Pancreas (tissue), 10 donors: ENCODE data around the gene TNNI3. TPM values are rescaled to one million over a fixed set of nuclear protein-coding genes. Genes with fewer than 3 reads are reported as not detected.

Source experiments
- ATAC-seq, 4 donors: fragments of 200-7000 bp; cut with Tn5 transposase; one replicate each; pipeline versions ENCODE4 v1.8.0 to v1.9.1; 2020; ENCODE audit warnings: mild to moderate bottlenecking in 4 of 4, moderate library complexity in 4 of 4
- DNase-seq, 6 donors: peaks; one replicate each; pipeline ENCODE4 v3.0.0-alpha.2; 2020
- FAIRE-seq: peaks from 2 replicates; lab custom pipeline; 2012; peaks lifted over from hg19 to GRCh38; lab: Jason Lieb, UNC
- H3K27ac ChIP-seq, 4 donors: fragments of 200-600 bp; sonication (generic); 1 replicate in 3 of 4; 2 replicates in 1 of 4; pipeline versions ENCODE4 v1.5.0 to v1.8.0; 2020
- H3K27me3 ChIP-seq, 4 donors: fragments of 200-600 bp; one replicate each; pipeline ENCODE4 v1.8.0; 2021
- H3K36me3 ChIP-seq, 3 donors: fragments of 200-600 bp; sonication (generic) in 1 of 3; one replicate each; pipeline versions ENCODE4 v1.5.0 to v1.8.0; 2020 to 2021
- H3K4me1 ChIP-seq, 3 donors: fragments of 200-600 bp; one replicate each; pipeline ENCODE4 v1.8.0; 2021
- H3K4me3 ChIP-seq, 4 donors: fragments of 200-600 bp; sonication (generic) in 2 of 4; one replicate each; pipeline versions ENCODE4 v1.5.0 to v1.8.0; 2020 to 2021
- H3K9me3 ChIP-seq, 4 donors: fragments of 200-600 bp; one replicate each; pipeline ENCODE4 v1.8.0; 2021
- CTCF ChIP-seq, 4 donors: fragments of 200-600 bp; sonication (generic) in 3 of 4; IDR thresholded peaks; one replicate each; pipeline versions ENCODE4 v1.5.0 to v1.8.0; 2021; ENCODE audit warnings: antibody characterized with exemption in 4 of 4
- WGBS, 2 donors: extraction: QIAGEN DNeasy Blood & Tissue Kit; methylation state at CpG; one replicate each; pipeline ENCODE4 v1.1.7; 2013; 5-methylcytosine and 5-hydroxymethylcytosine counted together
- intact Hi-C, 3 donors: fragments of 100-400 bp; cut with DNase I; formaldehyde crosslinking; loops; one replicate each; pipeline versions ENCODE4 v1.11.1 to v1.14.2; 2022
- microRNA-seq, 2 donors: library from miRNA; unstranded; fragments of <30 nt; microRNA quantifications; one replicate each; pipeline versions ENCODE4 to v1.1.0, GENCODE V29; 2019 to 2020
- polyA plus RNA-seq, 2 donors: library from polyadenylated mRNA; stranded (reverse); fragments of 200-250 nt; gene quantifications; one replicate each; pipeline ENCODE4 v1.2.3, GENCODE V29; 2013
- total RNA-seq, 6 donors: library from RNA; stranded (reverse); fragmentation: NEBNext Ultra II Directional in 4 of 6; extraction: Animal tissue kit (Norgen Biotek cat#: 25700) in 4 of 6; gene quantifications; one replicate each; pipeline versions ENCODE4 v1.2.1 to v1.2.4, GENCODE V29; 2021 to 2023
- donor health status: healthy with polysubstance abuse.
- donor health status: DM: no; HTN: no; CAD: no; lungs with moderate emphysema.
- donor health status: DM: no; HTN: no; CAD: no.
- donor health status: control.
- donor health status: control.
- donor health status: Bipolar disorder and iron deficiency.
- donor health status: DM: yes; HTN: yes; CAD: no.
- donor health status: DM: no; HTN: no; CAD: no.
- donor health status: DM: no; HTN: no; CAD: no.
- donor health status: DM: yes; HTN: yes; CAD: no.

TNNI3 gene
- total and polyA plus RNA-seq, 8 donors, result 0.66 to 4.1 (median 2.5) TPM; not detected in 4

GRCh38 chr19:55105237-55105636 is 52.3 kb downstream of the TNNI3 start:
- Histone ChIP-seq H3K36me3 (peaks cover 0 to 6% (median 4%) of the 10 kb centered on the region in 3 donors), H3K27ac (no peak overlapping the region), H3K9me3 (no peaks in the 10 kb centered on the region), H3K27me3 (no peaks in the 10 kb centered on the region), H3K4me3 (no peak overlapping the region), H3K4me1 (no peaks in the 10 kb centered on the region)
- no peak for TF ChIP-seq CTCF (IDR thresholded peaks at IDR 0.05)
- DNase-seq (no peak), FAIRE-seq (no peak), ATAC-seq (no peak)
- intact Hi-C loops, result no loop called here
- 90 to 92% methylated on average over 2 of the region's 2 CpGs for WGBS, 2 donors

DNA sequence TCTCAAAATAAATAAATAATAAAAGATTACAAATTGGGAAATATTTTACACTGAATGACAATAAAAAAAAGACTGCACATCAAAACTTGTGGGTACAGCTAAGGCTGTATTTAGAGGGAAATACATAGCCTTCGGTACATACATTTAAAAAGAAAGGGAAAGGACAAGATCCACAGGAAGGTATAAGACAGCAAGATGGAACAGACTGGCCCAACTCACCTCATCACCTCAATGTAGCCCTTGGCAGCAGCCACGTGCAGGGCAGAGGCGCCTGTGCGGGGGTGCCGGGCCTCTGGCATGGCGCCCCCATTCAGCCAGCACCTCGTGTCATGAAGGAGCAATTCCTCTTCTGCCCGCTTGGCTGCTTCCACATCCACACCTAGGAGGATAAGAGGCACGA is 54.3 kb downstream of the TNNI3 start:
- no peaks in the 10 kb centered on the region for H3K9me3 ChIP-seq
- no peak overlapping the region for H3K4me3 ChIP-seq
- 98 to 99% methylated on average over 9 of the region's 9 CpGs for whole genome bisulfite sequencing, 2 donors
- FAIRE-seq (no peak), DNase-seq (peak in 1 of 6 donors; percentile 20), ATAC-seq (no peak)
- no peak for TF ChIP-seq CTCF (IDR thresholded peaks at IDR 0.05)
- peaks cover 0 to 6% (median 4%) of the 10 kb centered on the region in 3 donors for H3K36me3 ChIP-seq
- intact Hi-C loops, result no loop called here
- H3K4me1 ChIP-seq, result no peaks in the 10 kb centered on the region
- H3K27ac ChIP-seq, result no peak overlapping the region
- no peaks in the 10 kb centered on the region for H3K27me3 ChIP-seq

Small RNA genes within 50 kb of the gene (microRNA-seq; reads per million reads assigned to microRNA genes)
- 0 reads per million in 2 donors for gene MIR7975

Other genes starting within 250 kb of the TNNI3 start
- under 1 TPM in 1 of 6 donors, not detected in 5; 0.06 TPM for gene NLRP7, start 210.2 kb downstream of the TNNI3 start, total RNA-seq
- not detected for gene NLRP7, start 210.2 kb downstream of the TNNI3 start, polyA plus RNA-seq
- 1 to 10 TPM; 1.6 to 7.3 (median 4.4) TPM for gene NLRP2, start 191.4 kb downstream of the TNNI3 start, total RNA-seq
- 10 to 100 TPM in 1 of 2 donors, under 1 TPM in 1; 0.34 to 17.5 TPM for gene NLRP2, start 191.4 kb downstream of the TNNI3 start, polyA plus RNA-seq
- under 1 TPM in 5 of 6 donors, not detected in 1; 0.09 to 0.25 (median 0.24) TPM for gene GP6, start 119.5 kb downstream of the TNNI3 start, total RNA-seq
- gene GP6, start 119.5 kb downstream of the TNNI3 start, polyA plus RNA-seq, result under 1 TPM in 1 of 2 donors, not detected in 1; 0.31 TPM
- 10 to 100 TPM; 10.9 to 27.1 (median 14.2) TPM for gene RDH13, start 94.6 kb downstream of the TNNI3 start, total RNA-seq
- gene RDH13, start 94.6 kb downstream of the TNNI3 start, polyA plus RNA-seq, result 10 to 100 TPM; 22.0 to 26.6 TPM
- 10 to 100 TPM; 10.2 to 32.0 (median 16.0) TPM for gene EPS8L1, start 81.9 kb downstream of the TNNI3 start, total RNA-seq
- gene EPS8L1, start 81.9 kb downstream of the TNNI3 start, polyA plus RNA-seq, result 100 to 1,000 TPM; 152 to 279 TPM
- gene PPP1R12C, start 40.1 kb downstream of the TNNI3 start, total RNA-seq, result 10 to 100 TPM; 37.1 to 61.5 (median 50.9) TPM
- gene PPP1R12C, start 40.1 kb downstream of the TNNI3 start, polyA plus RNA-seq, result 100 to 1,000 TPM; 174 to 266 TPM
- under 1 TPM in 1 of 6 donors, not detected in 5; 0.54 TPM for gene TNNT1, start 8.5 kb downstream of the TNNI3 start, total RNA-seq
- 1 to 10 TPM in 1 of 2 donors, not detected in 1; 4.0 TPM for gene TNNT1, start 8.5 kb downstream of the TNNI3 start, polyA plus RNA-seq
- gene DNAAF3, start 8.9 kb upstream of the TNNI3 start, total RNA-seq, result 1 to 10 TPM; 1.2 to 3.2 (median 2.5) TPM
- 1 to 10 TPM; 3.0 to 3.3 TPM for gene DNAAF3, start 8.9 kb upstream of the TNNI3 start, polyA plus RNA-seq
- gene SYT5, start 22.6 kb upstream of the TNNI3 start, total RNA-seq, result 1 to 10 TPM in 5 of 6 donors, under 1 TPM in 1; 0.88 to 3.7 (median 1.7) TPM
- 10 to 100 TPM; 10.6 to 41.1 TPM for gene SYT5, start 22.6 kb upstream of the TNNI3 start, polyA plus RNA-seq
- gene PTPRH, start 51.8 kb upstream of the TNNI3 start, total RNA-seq, result 10 to 100 TPM in 2 of 6 donors, 1 to 10 TPM in 4; 5.1 to 15.3 (median 8.8) TPM
- 1 to 10 TPM; 5.8 to 8.0 TPM for gene PTPRH, start 51.8 kb upstream of the TNNI3 start, polyA plus RNA-seq
- gene TMEM86B, start 71.0 kb upstream of the TNNI3 start, total RNA-seq, result 1 to 10 TPM; 1.0 to 1.8 (median 1.5) TPM
- 10 to 100 TPM; 14.4 to 27.3 TPM for gene TMEM86B, start 71.0 kb upstream of the TNNI3 start, polyA plus RNA-seq
- 10 to 100 TPM; 15.3 to 31.4 (median 18.9) TPM for gene PPP6R1, start 101.3 kb upstream of the TNNI3 start, total RNA-seq
- 10 to 100 TPM; 27.0 to 33.1 TPM for gene PPP6R1, start 101.3 kb upstream of the TNNI3 start, polyA plus RNA-seq
- gene HSPBP1, start 122.4 kb upstream of the TNNI3 start, total RNA-seq, result 10 to 100 TPM in 4 of 6 donors, 1 to 10 TPM in 2; 7.0 to 16.6 (median 12.3) TPM
- gene HSPBP1, start 122.4 kb upstream of the TNNI3 start, polyA plus RNA-seq, result 10 to 100 TPM; 26.4 to 29.5 TPM
- 1 to 10 TPM in 3 of 6 donors, under 1 TPM in 3; 0.46 to 2.5 (median 1.1) TPM for gene BRSK1, start 126.3 kb upstream of the TNNI3 start, total RNA-seq
- gene BRSK1, start 126.3 kb upstream of the TNNI3 start, polyA plus RNA-seq, result 1 to 10 TPM; 4.8 to 9.2 TPM
- 1 to 10 TPM in 1 of 6 donors, under 1 TPM in 2, not detected in 3; 0.32 to 1.3 (median 0.83) TPM for gene TMEM150B, start 167.6 kb upstream of the TNNI3 start, total RNA-seq
- gene TMEM150B, start 167.6 kb upstream of the TNNI3 start, polyA plus RNA-seq, result under 1 TPM in 1 of 2 donors, not detected in 1; 0.14 TPM
- gene KMT5C, start 182.1 kb upstream of the TNNI3 start, total RNA-seq, result 10 to 100 TPM in 2 of 6 donors, 1 to 10 TPM in 4; 4.3 to 12.6 (median 6.9) TPM
- 10 to 100 TPM; 22.3 to 27.4 TPM for gene KMT5C, start 182.1 kb upstream of the TNNI3 start, polyA plus RNA-seq
- under 1 TPM in 1 of 6 donors, not detected in 5; 0.62 TPM for gene COX6B2, start 197.0 kb upstream of the TNNI3 start, total RNA-seq
- gene COX6B2, start 197.0 kb upstream of the TNNI3 start, polyA plus RNA-seq, result under 1 TPM; 0.28 to 0.42 TPM
- gene GARIN5B, start 205.5 kb upstream of the TNNI3 start, total RNA-seq, result not detected
- not detected for gene GARIN5B, start 205.5 kb upstream of the TNNI3 start, polyA plus RNA-seq
- under 1 TPM in 3 of 6 donors, not detected in 3; 0.20 to 0.41 (median 0.37) TPM for gene IL11, start 212.7 kb upstream of the TNNI3 start, total RNA-seq
- gene IL11, start 212.7 kb upstream of the TNNI3 start, polyA plus RNA-seq, result under 1 TPM; 0.16 to 0.19 TPM
- gene TMEM190, start 219.1 kb upstream of the TNNI3 start, total RNA-seq, result not detected
- under 1 TPM in 1 of 2 donors, not detected in 1; 0.45 TPM for gene TMEM190, start 219.1 kb upstream of the TNNI3 start, polyA plus RNA-seq
- gene TMEM238, start 226.6 kb upstream of the TNNI3 start, total RNA-seq, result 10 to 100 TPM; 14.7 to 32.7 (median 21.3) TPM
- under 1 TPM; 0.42 TPM for gene TMEM238, start 226.6 kb upstream of the TNNI3 start, polyA plus RNA-seq
- gene RPL28, start 228.2 kb upstream of the TNNI3 start, total RNA-seq, result 1,000 to 10,000 TPM in 1 of 6 donors, 100 to 1,000 TPM in 5; 420 to 1,198 (median 819) TPM
- 1,000 to 10,000 TPM in 1 of 2 donors, 100 to 1,000 TPM in 1; 738 to 1,109 TPM for gene RPL28, start 228.2 kb upstream of the TNNI3 start, polyA plus RNA-seq